Lung (tissue), 13 donors: ENCODE measurements around the gene TAS2R30. TPM values are rescaled to one million over a fixed set of nuclear protein-coding genes. Genes with fewer than 3 reads are reported as not detected.

Experiments used
- ATAC-seq: fragments of 200-7000 bp; cut with Tn5 transposase; one replicate; pipeline ENCODE4 v1.9.1; 2020; ENCODE audit warnings: moderate number of reproducible peaks; ENCODE audit not compliant: insufficient read depth, low FRiP score
- DNase-seq, 3 donors: peaks; one replicate each; pipeline ENCODE4 v3.0.0-alpha.2; 2013 to 2017
- H3K27ac ChIP-seq, 2 donors: one replicate each; pipeline ENCODE4 v1.5.1; 2013; ENCODE audit warnings: mild to moderate bottlenecking in 2 of 2, moderate library complexity in 2 of 2, control low read depth in 1 of 2, inconsistent platforms in 1 of 2, low read depth in 1 of 2, low read length in 1 of 2
- H3K27me3 ChIP-seq, 3 donors: one replicate each; pipeline ENCODE4 v1.5.1; 2013; ENCODE audit warnings: low read length in 2 of 3; ENCODE audit not compliant: control insufficient read depth in 3 of 3, insufficient read depth in 3 of 3
- H3K36me3 ChIP-seq, 4 donors: one replicate each; pipeline ENCODE4 v1.5.1; 2013; ENCODE audit warnings: low read length in 4 of 4, mild to moderate bottlenecking in 1 of 4, moderate library complexity in 1 of 4; ENCODE audit not compliant: control insufficient read depth in 4 of 4, insufficient read depth in 4 of 4
- H3K4me1 ChIP-seq, 5 donors: one replicate each; pipeline ENCODE4 v1.5.1; 2013; ENCODE audit warnings: low read length in 5 of 5, mild to moderate bottlenecking in 2 of 5, moderate library complexity in 1 of 5; ENCODE audit not compliant: control insufficient read depth in 5 of 5, insufficient read depth in 5 of 5
- H3K4me3 ChIP-seq: one replicate; pipeline ENCODE4 v1.5.1; 2013; ENCODE audit warnings: mild to moderate bottlenecking, control low read depth, moderate library complexity
- H3K9ac ChIP-seq, 2 donors: one replicate each; pipeline ENCODE4 v1.5.1; 2013; ENCODE audit warnings: low read length in 2 of 2, control low read depth in 1 of 2; ENCODE audit not compliant: insufficient read depth in 1 of 2
- H3K9me3 ChIP-seq, 4 donors: one replicate each; pipeline ENCODE4 v1.5.1; 2013; ENCODE audit warnings: low read length in 3 of 4, mild to moderate bottlenecking in 1 of 4, moderate library complexity in 1 of 4; ENCODE audit not compliant: control insufficient read depth in 4 of 4, insufficient read depth in 3 of 4
- CTCF ChIP-seq: IDR thresholded peaks from 2 replicates; pipeline ENCODE4 v1.5.1; 2012; ENCODE audit warnings: mild to moderate bottlenecking; ENCODE audit errors: control extremely low read depth, extremely low read depth
- WGBS, 2 donors: extraction: QIAGEN DNeasy Blood & Tissue Kit; methylation state at CpG; one replicate each; pipeline ENCODE4 v1.1.7; 2013; 5-methylcytosine and 5-hydroxymethylcytosine counted together
- polyA plus RNA-seq, 2 donors: library from polyadenylated mRNA; stranded (reverse); fragments of 200-250 nt; gene quantifications; one replicate each; pipeline ENCODE4 v1.2.1, GENCODE V29; 2013
- small RNA-seq: library from RNA; depleted of rRNA; stranded (forward); fragments of <200 nt; gene quantifications from one replicate; pipeline ENCODE3, GENCODE V24; 2014; ENCODE audit warnings: low replicate concordance
- total RNA-seq, 2 donors: library from RNA; depleted of rRNA in 1 of 2; stranded (reverse); fragments of >200 nt in 1 of 2; gene quantifications; one replicate each; pipeline ENCODE4 v1.2.1, GENCODE V29; 2014 to 2021
- donor health status: control.
- donor health status: control.
- donor health status: Bipolar disorder and iron deficiency.
- donor health status: healthy.
- donor health status: DM: yes; HTN: yes; CAD: no.

TAS2R30 gene
- total and polyA plus RNA-seq, 4 donors, result 0.12 to 40.4 (median 3.5) TPM; not detected in 1

GRCh38 chr12:11092128-11092527, 42.3 kb downstream of the TAS2R30 start, which contains the start of gene TAS2R43:
TSS of gene TAS2R43 (minus strand) at chr12:11092313. CDS start at chr12:11092229, 84 bp downstream.
- no peak for TF ChIP-seq CTCF
- ATAC-seq, result no peak
- no peak within 1 kb of the TSS for H3K4me3 ChIP-seq
- H3K36me3 ChIP-seq, result no peaks in the 10 kb centered on the region
- no peaks in the 10 kb centered on the region for H3K9me3 ChIP-seq
- H3K27ac ChIP-seq, result no peak within 1 kb of the TSS
- no peaks in the 10 kb centered on the region for H3K27me3 ChIP-seq
- 85 to 99% methylated on average over 6 of the region's 6 CpGs for WGBS, 2 donors
- H3K9ac ChIP-seq, result no peak within 1 kb of the TSS
- H3K4me1 ChIP-seq, result no peaks in the 10 kb centered on the region
- DNase-seq, result no peak

GRCh38 chr12:11089246-11089645, 45.2 kb downstream of the TAS2R30 start:
- no peaks in the 10 kb centered on the region for H3K36me3 ChIP-seq
- TF ChIP-seq CTCF, result no peak
- 87 to 91% methylated on average over 5 of the region's 5 CpGs for WGBS, 2 donors

GRCh38 chr12:11085419-11085818, 49.0 kb downstream of the TAS2R30 start:
- 88 to 93% methylated on average over 3 of the region's 3 CpGs for WGBS, 2 donors
- H3K4me3 ChIP-seq, result no peak overlapping the region
- TF ChIP-seq CTCF, result no peak
- H3K27me3 ChIP-seq, result no peaks in the 10 kb centered on the region
- H3K9me3 ChIP-seq, result peaks cover 0 to 4% (median 0%) of the 10 kb centered on the region in 4 donors
- H3K27ac ChIP-seq, result no peak overlapping the region
- H3K36me3 ChIP-seq, result peaks cover 0 to 2% (median 0%) of the 10 kb centered on the region in 4 donors
- DNase-seq (no peak), ATAC-seq (no peak)
- H3K9ac ChIP-seq, result no peak overlapping the region
- no peaks in the 10 kb centered on the region for H3K4me1 ChIP-seq

More at GRCh38 chr12:11089246-11089645, 45.2 kb downstream of the TAS2R30 start:
- no peak overlapping the region for H3K27ac ChIP-seq
- no peaks in the 10 kb centered on the region for H3K27me3 ChIP-seq
- no peak for DNase-seq
- H3K9me3 ChIP-seq, result no peaks in the 10 kb centered on the region
- no peaks in the 10 kb centered on the region for H3K4me1 ChIP-seq
- H3K4me3 ChIP-seq, result no peak overlapping the region
- no peak for ATAC-seq
- H3K9ac ChIP-seq, result no peak overlapping the region

Small RNA genes lying within 50 kb of the gene (small RNA-seq; reads per million reads assigned to genes)
- not detected for gene AC018630.1

Other genes starting within 250 kb of the TAS2R30 start
- gene TAS2R13, start 225.1 kb downstream of the TAS2R30 start, total RNA-seq, result 10 to 100 TPM in 1 of 2 donors, 1 to 10 TPM in 1; 1.7 to 13.5 TPM
- gene TAS2R13, start 225.1 kb downstream of the TAS2R30 start, polyA plus RNA-seq, result not detected
- not detected for gene PRH2, start 205.4 kb downstream of the TAS2R30 start, total RNA-seq
- gene PRH2, start 205.4 kb downstream of the TAS2R30 start, polyA plus RNA-seq, result under 1 TPM; 0.30 to 0.31 TPM
- gene TAS2R14, start 195.4 kb downstream of the TAS2R30 start, total RNA-seq, result 10 to 100 TPM in 1 of 2 donors, 1 to 10 TPM in 1; 3.0 to 13.5 TPM
- gene TAS2R14, start 195.4 kb downstream of the TAS2R30 start, polyA plus RNA-seq, result 1 to 10 TPM in 1 of 2 donors, under 1 TPM in 1; 0.48 to 1.0 TPM
- gene TAS2R50, start 147.7 kb downstream of the TAS2R30 start, total RNA-seq, result 10 to 100 TPM in 1 of 2 donors, 1 to 10 TPM in 1; 1.8 to 11.1 TPM
- under 1 TPM in 1 of 2 donors, not detected in 1; 0.03 TPM for gene TAS2R50, start 147.7 kb downstream of the TAS2R30 start, polyA plus RNA-seq
- gene TAS2R20, start 136.3 kb downstream of the TAS2R30 start, total RNA-seq, result 10 to 100 TPM in 1 of 2 donors, 1 to 10 TPM in 1; 1.7 to 21.2 TPM
- under 1 TPM; 0.08 to 0.16 TPM for gene TAS2R20, start 136.3 kb downstream of the TAS2R30 start, polyA plus RNA-seq
- gene TAS2R19, start 112.0 kb downstream of the TAS2R30 start, total RNA-seq, result 10 to 100 TPM in 1 of 2 donors, 1 to 10 TPM in 1; 3.2 to 25.0 TPM
- under 1 TPM; 0.13 to 0.14 TPM for gene TAS2R19, start 112.0 kb downstream of the TAS2R30 start, polyA plus RNA-seq
- 10 to 100 TPM in 1 of 2 donors, 1 to 10 TPM in 1; 3.2 to 20.1 TPM for gene TAS2R31, start 103.2 kb downstream of the TAS2R30 start, total RNA-seq
- gene TAS2R31, start 103.2 kb downstream of the TAS2R30 start, polyA plus RNA-seq, result under 1 TPM; 0.14 to 0.26 TPM
- gene TAS2R46, start 72.3 kb downstream of the TAS2R30 start, total RNA-seq, result 10 to 100 TPM in 1 of 2 donors, 1 to 10 TPM in 1; 1.6 to 11.2 TPM
- not detected for gene TAS2R46, start 72.3 kb downstream of the TAS2R30 start, polyA plus RNA-seq
- 10 to 100 TPM in 1 of 2 donors, 1 to 10 TPM in 1; 1.0 to 15.1 TPM for gene TAS2R43, start 42.3 kb downstream of the TAS2R30 start, total RNA-seq
- gene TAS2R43, start 42.3 kb downstream of the TAS2R30 start, polyA plus RNA-seq, result not detected
- gene SMIM10L1, start 36.5 kb upstream of the TAS2R30 start, total RNA-seq, result 10 to 100 TPM in 1 of 2 donors, 1 to 10 TPM in 1; 8.2 to 10.5 TPM
- 10 to 100 TPM in 1 of 2 donors, 1 to 10 TPM in 1; 6.1 to 10.6 TPM for gene SMIM10L1, start 36.5 kb upstream of the TAS2R30 start, polyA plus RNA-seq
- gene TAS2R42, start 52.3 kb upstream of the TAS2R30 start, total RNA-seq, result not detected
- not detected for gene TAS2R42, start 52.3 kb upstream of the TAS2R30 start, polyA plus RNA-seq
- under 1 TPM in 1 of 2 donors, not detected in 1; 0.49 TPM for gene PRB3, start 135.1 kb upstream of the TAS2R30 start, total RNA-seq
- under 1 TPM in 1 of 2 donors, not detected in 1; 0.02 TPM for gene PRB3, start 135.1 kb upstream of the TAS2R30 start, polyA plus RNA-seq
- not detected for gene PRB4, start 175.8 kb upstream of the TAS2R30 start, total RNA-seq
- under 1 TPM in 1 of 2 donors, not detected in 1; 0.16 TPM for gene PRB4, start 175.8 kb upstream of the TAS2R30 start, polyA plus RNA-seq